NCI-H2227 treated with DMSO at 0.1 percent for 48 hours (cell line): Measurements from ENCODE around the gene AUTS2.
"Not testable (repeated sequence)": the region's sequence is repeated elsewhere in the genome, so short reads cannot be mapped to it uniquely, and the experiment has no call there.

Source experiments
- DNase-seq: peaks from one replicate; lab custom pipeline; 2025; lab: John Stamatoyannopoulos, UW

AUTS2 gene

DNA sequence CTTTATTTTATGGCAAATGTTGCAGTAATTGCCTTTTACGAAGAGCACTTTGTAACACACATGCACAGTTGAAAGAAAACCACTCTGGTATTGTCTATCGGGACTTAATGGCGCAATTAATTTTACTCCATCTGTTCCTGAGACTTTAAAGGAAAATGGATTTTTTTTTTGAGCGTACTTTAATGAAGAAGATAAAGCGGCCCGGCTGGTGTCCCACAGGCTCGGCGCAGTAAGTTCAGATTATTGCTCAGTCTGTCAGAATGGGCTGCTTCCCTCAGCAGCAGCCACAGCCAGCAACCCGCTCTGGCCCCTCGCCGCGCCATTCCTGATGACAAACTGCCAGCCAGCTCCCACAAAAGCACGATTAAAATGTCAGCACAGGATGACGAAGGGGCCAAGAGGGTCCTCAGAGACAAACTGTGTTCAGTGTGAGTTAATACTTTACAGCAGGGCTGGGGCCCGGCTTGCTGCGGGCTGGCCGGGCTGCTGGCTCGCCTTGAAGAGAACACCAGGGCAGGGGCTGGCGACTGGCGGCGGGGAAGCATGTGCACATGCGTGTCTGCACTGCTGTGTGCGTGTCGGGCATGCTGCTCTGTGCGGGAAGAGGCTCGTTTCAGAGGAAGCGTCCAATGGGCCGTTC lies 1032.7 kb downstream of the AUTS2 start:
- peak; percentile 76 for DNase-seq

GRCh38 chr7:70631718-70632117 lies 1033.4 kb downstream of the AUTS2 start:
- no peak for DNase-seq

DNA sequence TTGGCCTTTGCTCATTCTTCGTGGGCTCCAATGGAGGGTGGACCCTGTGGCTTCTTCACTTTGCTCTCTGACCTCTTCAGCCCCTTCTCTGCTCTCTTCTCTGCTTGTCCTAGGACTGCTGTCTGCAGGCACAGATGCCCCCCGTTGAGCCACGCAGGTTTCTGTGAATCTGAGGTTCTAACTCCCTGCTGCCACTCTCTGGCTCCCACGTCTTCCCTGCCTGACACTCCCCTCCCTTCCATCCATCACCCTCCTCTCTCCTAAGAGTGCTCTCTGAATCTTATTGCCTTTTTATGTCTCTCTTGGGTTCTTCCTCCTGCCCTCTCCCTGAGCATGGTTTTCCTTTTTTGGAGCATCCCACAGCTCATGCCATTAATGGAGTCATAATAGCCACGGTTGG lies 1034.1 kb downstream of the AUTS2 start:
- DNase-seq, result no peak

GRCh38 chr7:70634071-70634470 lies 1035.8 kb downstream of the AUTS2 start:
- no peak for DNase-seq

GRCh38 chr7:70634610-70635068 lies 1036.4 kb downstream of the AUTS2 start:
- DNase-seq, result no peak

DNA sequence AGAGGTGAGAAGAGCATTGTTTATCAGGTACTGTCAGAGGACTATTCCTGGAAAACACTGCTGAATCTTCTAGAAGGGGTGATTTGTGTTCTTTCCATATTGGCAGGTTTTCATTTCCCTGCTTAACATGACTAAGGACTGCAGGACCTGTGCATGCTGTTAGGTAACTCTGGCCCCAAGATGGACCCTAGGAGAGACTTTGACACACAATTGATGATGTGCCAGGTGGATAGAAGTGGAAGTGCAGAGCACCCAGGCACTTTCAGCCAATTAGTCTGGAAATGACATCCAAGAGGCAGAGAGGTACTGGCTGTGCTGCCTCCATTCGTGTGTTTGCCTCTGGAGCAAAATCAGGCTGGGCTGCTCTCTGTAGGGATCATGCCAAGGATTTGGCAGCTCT lies 1037.4 kb downstream of the AUTS2 start:
- DNase-seq, result no peak

DNA sequence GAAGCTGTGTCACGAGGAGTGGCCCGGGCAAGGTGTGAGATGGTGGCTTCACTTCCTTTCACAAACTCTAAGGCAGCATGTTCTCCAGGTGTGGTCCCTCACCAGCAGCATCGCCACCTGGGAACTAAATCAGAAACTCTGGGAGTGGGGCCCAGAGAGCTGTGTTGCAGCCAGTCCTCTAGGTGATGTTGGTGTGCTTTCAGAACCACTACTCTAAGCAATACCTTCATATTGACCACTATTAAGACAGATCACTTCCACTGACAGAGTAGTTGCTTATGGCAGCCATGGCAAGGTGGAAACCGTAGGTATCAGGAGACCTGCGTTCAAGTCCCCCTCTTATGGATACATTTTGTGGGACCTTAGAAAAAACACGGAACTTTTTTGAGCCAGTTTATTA lies 1037.9 kb downstream of the AUTS2 start:
- DNase-seq, result no peak

GRCh38 chr7:70637726-70638125 lies 1039.5 kb downstream of the AUTS2 start:
- DNase-seq, result no peak

GRCh38 chr7:70638158-70639107 lies 1040.2 kb downstream of the AUTS2 start:
- DNase-seq, result no peak

GRCh38 chr7:70640266-70640833 lies 1042.1 kb downstream of the AUTS2 start:
- DNase-seq, result no peak

DNA sequence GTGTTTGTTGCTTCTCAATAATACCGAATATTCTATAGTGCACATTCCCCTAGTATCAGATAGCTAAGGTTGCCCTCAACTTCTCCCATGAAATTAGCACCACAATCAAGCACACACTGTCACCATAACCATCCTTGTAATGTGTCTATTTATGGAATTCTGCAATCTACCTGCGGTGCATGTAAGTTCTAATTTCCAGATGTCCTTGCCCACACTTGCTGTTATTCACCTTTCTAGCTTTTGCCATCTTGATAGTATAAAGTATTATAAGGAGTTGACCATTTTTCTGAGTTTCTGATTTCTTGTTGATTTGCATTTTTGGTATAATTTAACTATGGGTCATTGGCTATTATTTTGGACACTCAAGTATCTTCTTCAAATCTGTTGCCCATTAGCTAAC lies 1043.6 kb downstream of the AUTS2 start:
- DNase-seq, result no peak

DNA sequence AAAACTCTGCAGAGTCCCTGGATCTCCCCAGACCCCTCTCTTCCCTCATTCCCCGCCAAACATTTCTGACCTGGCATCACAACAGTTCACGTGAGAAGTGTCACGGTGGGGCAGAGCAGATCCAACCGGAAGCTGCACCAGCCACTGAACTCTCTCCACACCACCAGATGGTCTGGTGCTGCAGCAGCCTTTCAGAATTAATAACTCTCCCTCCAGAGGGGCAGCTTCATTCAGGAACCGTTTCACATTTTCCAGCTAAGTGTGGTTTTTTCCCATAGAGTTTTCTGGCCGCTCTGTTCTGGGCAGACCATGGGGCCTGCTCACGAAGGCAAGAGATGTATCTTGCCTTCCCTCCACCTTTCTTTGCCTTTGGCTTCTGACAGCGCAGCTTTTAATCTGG lies 1047.0 kb downstream of the AUTS2 start:
- no peak for DNase-seq

GRCh38 chr7:70645876-70646351 lies 1047.6 kb downstream of the AUTS2 start:
- no peak for DNase-seq

DNA sequence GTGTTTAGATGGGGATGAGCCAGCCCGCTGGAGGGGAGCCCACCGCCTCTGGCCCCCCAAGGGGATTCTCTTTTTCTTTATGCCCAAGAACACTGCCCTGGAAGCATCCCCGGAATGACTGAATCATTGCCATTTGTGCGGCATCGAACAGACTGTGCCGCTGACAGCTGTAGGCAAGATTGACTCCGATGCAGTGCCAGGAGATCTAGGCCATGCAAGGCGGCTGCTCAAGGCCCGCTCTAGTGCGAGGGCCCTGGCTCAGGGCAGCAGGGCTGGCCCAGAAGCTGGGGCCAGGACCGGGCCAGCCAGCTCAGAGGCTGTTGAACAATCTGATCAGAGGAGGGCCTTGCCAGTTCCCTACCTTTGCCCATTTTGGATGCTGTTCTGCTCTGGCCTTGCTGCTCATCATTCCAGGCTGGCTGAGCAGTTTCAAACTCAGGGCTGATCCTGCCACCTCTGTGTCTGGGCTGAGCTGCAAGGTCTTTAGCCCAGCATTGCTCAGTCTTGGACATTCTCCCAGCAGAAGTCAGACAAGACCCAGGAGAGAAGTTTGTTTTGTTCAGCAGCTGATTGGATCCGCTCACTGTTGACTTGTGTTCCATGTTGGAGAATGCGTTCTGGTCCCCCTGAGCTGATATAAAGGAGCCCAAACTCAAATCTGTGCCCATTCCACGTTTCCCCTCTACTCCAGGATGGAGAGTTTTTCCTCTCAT lies 1048.4 kb downstream of the AUTS2 start:
- no peak for DNase-seq

- DNase-seq, result no peak
These were observed 1049.7 kb downstream of the AUTS2 start for GRCh38 chr7:70647801-70648498.

- not testable (repeated sequence) for DNase-seq
These were observed 1050.2 kb downstream of the AUTS2 start for GRCh38 chr7:70648499-70648861.

GRCh38 chr7:70649323-70649722 lies 1051.0 kb downstream of the AUTS2 start:
- DNase-seq, result no peak

DNA sequence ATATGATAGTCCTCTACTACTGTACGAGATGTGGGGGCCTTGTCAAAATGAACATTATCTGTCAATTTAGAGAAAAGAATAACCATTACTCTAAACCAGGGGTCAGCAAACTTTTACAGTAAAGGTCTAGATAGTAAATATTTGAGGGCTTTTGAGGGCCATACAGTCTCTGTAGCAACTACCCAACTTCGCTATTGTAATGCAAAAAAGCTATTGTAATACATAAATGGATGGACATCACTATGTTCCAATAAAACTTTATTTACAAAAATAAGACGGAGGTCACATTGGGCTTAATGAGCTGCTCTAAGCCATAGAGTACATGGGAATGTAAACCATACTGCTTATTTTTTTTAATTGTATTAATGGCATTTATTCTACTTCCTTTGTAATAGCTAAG lies 1055.9 kb downstream of the AUTS2 start:
- no peak for DNase-seq

DNA sequence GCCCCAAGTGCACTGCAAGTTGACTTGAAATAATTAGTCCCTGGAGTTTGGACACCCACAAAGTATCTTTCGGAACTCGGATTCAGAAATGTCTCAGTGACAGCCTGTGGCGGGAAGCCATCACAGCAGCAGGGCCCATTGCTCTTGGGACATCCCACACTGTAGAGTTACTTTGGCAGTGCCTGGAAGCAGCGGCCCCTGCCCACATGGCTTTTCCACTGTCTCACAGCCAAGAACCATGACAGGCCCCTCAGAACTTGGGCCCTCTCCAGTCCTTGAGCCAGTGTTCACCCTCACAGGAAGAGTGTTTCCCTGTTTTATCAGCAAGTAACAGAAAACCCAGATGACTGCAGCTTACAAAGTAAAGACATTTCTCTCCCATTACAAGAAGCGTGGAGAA lies 1056.7 kb downstream of the AUTS2 start:
- DNase-seq, result no peak

- DNase-seq, result no peak
These were observed 1057.4 kb downstream of the AUTS2 start for GRCh38 chr7:70655694-70656093.

DNA sequence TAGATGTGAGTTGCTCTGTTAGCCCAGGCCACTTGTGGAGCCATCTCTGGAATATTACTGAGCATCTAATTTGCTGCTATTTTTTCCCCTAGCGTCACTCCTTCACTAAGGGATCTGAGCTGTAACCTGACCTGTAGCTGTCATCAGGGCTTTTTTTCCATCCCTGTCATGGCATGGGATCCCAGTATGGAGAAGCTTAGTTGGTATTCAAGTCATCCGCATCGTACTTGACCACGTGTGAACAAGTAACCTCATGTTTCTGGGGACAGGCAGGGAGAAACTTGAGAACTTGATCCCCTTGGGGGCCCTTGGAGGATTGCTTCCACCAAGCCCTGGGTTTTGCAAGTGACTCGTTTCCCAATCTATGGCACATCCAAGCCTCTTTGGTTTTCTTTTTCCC lies 1059.3 kb downstream of the AUTS2 start:
- no peak for DNase-seq
